NCI-H1930 (cell line): ENCODE results near the gene GRIA1.

Experiments
- DNase-seq, 2 experiments: peaks; one replicate each; lab custom pipeline; 2025; lab: John Stamatoyannopoulos, UW

The GRIA1 gene

DNA sequence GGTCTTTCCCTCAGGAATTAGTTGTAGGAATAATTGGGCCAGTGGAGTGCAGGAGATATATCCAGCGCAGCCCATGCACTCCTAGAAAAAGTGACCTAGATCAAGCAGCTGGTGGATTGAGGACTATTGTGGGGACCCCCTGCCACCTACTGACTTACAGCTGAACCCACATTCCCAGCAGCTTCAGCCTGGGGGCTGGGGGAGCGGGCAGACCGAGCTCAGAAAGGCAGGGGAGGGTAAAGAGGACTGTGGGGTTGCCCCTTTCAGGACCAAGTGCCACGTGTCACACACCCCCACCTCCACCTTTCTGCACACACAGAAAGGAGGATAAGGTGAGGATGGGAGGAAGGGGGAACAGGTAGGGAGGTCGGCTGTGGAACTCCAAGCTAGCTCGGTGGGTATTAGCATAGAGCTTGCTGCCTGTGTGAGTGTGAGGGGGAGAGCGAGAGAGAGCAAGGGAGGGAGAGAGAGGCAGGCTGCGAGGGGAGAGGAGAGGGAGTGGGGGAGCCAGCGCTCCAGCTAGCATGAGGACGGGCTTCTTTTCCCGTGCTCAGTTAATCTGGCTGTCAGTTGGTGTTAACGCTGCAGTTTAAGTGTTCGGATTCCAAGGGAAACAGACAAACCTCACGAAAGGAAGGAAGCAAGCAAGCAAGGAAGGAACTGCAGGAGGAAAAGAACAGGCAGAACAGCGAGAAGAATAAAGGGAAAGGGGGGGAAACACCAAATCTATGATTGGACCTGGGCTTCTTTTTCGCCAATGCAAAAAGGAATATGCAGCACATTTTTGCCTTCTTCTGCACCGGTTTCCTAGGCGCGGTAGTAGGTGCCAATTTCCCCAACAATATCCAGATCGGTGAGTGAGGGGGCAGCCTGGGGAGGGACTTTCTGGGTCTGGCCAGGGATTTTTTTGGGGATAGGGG lies at the start of gene GRIA1:
GRIA1 (plus strand) TSS at position 553 of the 920 bp plus-strand sequence.
- DNase-seq = no peak

DNA sequence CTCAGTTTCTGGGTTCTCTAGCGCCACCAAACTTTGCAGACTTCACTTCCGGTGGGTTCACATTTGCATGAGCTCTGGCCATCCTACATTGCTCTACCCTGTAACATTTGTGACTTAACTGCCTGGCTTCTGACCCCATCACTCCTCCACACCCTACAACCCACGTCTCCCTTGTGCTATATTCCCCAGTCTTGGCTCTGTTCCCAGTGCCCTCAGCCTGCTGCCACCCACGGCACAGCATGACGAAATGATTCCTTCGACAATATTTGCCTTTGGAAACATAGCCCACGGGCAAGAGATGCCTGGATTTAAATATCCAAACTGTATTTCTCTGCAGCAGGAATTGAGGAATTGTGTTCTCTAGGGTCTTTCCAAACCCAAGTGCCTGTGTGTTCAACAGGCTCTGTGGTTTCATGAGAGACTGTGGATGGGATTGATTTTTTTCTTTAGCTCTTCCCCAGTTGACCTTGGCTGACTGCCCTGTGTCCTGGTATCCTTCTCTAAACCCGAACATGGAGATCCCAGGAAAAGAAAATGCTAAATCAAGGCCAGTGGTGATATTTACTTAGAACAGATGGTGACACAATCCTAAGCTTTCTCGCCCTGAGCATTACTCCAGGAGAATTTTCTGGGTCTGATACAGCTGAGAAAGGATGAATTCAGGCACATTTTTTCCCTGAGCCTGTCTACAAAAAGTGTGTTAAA lies 44.4 kb upstream of the GRIA1 start:
- DNase-seq = no peak

DNA sequence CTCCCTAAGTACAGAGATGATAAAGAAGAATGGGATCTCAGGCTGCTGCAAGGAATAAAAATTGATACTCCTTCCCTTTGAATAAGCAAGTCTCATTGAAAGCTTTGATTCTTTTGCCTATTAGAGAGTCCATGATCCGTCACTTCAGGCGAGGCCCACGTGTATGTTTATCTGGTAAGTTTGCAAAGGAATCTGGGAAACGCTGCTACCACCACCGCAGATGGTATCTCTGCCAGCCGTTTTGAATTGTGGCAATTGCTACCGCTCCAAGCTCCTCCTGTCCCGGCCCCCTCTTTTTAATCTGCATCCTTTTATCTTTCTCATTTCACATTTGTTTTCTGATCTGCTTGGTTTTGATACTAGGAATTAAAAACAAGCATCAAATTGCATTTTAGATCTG lies 42.9 kb upstream of the GRIA1 start:
- DNase-seq = no peak

DNA sequence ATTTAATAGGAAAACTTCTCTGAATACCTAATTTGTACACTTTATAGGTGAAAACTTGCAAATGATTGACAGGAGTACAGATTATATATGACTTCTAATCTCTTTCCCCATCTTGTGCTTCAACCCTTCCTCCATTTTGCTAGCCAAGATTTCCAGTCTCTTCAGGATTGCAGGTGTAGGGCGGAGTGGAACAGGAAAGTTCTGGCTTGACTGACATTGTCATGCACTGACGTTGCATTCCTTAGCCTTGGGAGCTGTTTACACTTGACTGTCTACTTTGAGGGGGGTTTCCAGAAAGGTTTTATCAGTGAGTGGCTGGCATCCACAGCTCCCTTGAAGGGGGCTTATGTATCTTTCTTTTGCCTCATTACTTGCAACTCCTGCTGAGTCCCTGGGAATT lies 34.1 kb upstream of the GRIA1 start:
- DNase-seq = no peak

DNA sequence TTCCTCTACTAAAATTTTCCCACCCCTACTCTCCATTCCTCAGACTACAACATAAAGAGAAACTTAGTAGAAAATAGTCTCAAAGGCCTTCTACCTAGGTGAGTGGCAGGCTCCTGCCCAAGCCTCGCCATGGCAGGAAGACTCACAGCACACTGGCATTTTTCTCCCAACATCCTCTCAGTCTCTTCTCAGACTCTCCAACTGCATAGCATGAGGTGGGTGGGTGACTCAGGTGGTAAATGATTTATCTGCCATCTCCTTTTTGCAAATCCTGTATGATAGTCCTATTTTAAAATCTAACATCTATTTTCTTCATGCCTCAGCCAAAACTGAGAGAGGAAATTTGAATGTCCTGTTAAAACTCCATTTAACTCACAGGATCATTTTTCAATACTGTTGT lies 33.5 kb upstream of the GRIA1 start:
- no peak for DNase-seq

DNA sequence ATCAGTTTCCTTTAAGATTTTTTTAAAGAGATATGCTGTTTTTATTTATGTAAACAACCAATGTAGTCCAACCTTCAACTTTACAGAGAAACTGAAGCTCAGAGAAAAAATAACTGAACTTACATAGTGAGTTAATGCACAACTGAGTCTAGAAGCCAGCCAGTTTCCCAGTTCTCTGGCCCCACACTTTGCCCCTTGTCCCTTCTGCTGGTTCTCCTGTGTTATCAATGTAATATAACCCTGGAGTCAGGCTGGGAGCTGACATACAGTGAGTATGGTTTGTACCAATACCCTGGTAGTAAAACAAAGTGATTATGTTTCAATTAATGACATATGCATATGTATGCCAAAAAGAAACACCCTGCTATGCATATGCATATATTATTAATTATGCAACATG lies 32.2 kb upstream of the GRIA1 start:
- DNase-seq = no peak

DNA sequence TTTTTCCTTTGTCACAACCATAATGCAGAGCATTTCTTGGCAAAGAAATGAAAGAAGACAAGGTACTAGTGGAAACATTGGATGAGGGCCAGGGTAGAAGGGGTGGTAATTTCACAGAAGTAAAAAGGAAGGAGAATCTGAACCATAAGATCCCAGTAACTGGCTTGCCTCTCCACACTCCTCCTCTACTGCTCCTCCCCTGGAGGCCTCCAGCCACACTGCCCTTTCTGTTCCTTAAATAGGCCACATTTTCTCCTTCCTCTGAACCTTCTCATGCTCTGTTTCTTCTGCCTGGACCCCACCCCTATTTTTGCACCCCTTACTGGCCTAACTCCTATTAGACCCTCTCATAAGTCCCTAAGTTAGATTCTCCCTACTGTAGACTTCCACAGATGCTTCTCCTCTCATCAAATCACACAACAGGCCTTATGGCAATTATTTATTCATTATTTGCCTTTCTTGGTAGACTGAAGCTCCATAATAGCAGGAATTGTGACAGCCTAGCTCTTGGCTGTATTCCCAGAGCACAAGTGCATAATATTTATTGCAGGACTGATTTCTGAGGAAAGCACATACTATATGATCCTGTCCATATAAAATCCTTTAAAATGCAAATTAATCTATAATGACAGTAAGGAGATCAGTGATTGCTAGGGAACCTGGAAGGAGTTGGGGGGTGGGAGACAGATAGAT lies 31.3 kb upstream of the GRIA1 start:
- DNase-seq = no peak

DNA sequence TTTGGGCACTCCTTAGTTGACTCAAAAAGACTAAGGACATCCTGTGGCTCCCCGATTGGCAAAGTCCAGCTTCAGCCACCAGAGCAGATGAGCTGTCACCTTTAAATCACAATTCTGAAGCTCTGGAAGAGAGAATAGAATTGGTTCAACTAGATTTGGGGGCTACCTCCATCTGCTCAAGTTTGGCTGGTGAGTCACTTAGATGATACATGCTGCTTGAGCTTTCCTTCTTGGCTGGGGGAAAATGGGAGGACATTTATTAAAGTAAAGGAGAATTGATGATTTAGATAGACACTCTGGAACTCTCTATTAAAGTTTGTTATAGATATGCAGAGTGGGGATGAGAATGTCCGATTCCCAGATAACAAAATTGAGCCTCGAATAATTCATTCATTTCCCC lies 30.0 kb upstream of the GRIA1 start:
- DNase-seq = no peak

DNA sequence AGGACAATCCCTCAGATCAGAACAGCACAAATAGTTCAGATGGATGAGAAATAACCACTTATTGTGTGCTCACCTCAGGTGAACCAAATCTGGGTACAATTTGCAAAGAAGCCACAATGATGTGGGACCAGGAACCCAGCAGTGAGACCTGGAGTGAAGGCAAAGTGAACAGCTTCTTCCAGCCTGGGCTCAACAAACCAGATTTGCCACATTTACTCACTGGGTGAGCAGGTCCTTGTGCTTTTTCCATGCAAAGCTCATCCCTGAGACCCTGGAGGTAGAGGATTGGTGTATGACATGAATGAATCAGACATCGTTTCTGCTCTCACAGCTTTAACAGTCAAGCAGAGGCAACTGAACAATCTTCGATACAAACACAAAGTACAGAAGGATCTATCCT lies 29.1 kb upstream of the GRIA1 start:
- no peak for DNase-seq

DNA sequence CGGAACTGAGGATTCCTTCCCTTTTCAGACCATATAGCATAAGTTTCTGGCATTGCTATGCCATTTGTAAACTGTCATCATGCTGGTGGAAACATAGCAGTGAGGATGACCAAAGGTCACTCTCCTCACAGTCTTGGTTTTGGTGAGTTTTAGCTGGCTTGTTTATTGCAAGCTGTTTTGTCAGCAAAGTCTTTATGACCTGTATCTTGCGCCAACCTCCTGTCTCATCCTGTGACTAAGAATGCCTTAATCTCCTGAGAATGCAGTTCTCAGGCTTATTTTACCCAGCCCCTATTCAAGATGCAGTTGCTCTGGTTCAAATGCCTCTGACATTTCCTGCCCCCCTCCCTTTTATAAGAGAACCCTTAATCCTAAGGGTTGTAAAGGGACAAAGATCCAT lies 26.7 kb upstream of the GRIA1 start:
- DNase-seq = no peak

DNA sequence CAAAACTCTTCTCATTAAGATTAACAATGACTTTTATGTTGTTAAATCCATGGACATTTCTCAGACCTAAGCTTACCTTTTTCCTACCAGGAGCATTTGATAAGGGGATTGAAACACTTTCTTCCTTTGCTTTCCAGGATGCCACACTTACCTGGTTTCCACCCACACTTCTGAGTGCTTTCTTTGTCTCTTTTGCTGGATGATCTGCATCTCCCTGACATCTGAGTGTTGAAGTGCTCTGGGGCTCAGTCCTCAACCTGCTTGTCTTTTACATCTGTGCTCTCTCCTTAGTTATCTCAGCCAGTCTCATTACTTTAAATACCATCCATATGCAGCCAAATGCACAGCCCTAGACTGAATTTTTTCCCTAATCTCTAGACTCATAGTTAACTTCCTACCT lies 22.9 kb upstream of the GRIA1 start:
- DNase-seq = no peak

DNA sequence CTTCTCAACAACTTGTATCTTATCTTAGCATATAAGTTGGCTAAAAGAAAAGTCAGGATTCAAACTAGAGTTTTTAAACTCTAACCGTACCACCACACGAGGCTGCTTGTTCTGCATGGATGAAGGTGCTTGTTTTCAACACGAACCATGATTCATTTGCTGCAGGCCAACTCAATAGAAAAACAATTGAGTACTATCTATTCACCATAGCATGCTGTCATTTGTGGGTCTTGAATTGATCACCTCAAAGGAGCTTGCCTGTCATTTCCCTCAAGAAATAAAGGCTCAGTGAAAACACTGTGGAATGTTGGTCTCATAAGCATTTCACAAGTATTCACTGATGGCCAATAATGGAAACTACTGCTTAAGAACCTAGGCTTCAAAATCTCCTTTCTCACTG lies 21.0 kb upstream of the GRIA1 start:
- no peak for DNase-seq

DNA sequence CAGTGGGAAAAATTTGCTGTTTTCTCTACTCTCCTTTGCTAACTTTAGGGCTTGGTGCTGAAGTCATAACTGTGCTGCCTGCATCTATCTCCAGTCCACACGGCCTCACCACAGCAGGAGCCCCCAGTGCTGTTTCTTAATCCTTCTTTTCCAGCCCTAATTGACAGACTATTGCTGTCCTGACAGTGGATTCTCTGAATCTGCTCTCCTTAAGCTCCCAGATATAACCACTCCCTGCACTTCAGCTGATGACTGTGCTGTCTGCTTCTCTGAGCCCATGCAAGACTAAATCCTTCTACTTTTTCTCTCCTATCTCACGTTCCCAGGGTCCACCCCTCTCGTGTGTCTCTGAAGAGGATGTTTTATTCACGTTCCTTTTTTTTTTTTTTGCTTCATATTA lies 19.7 kb upstream of the GRIA1 start:
- DNase-seq = no peak

DNA sequence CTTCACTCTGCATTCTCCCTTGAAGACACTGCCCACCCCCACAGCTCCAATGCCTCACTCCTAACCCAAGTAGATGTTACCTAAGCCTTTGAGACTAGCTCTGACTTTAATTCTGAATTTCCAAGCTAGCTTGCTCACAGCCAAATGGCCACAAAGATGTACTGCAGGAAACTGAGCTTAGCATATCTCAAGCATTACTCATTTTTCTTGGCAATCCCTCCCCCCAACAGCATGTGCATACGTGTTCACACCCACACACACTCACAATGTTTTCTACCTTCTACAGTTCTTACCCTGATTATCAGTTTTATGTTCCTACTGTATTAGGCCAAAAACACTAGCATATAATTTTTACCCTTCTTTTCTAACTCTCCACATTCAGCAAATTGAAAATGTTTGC lies 13.7 kb upstream of the GRIA1 start:
- no peak for DNase-seq

DNA sequence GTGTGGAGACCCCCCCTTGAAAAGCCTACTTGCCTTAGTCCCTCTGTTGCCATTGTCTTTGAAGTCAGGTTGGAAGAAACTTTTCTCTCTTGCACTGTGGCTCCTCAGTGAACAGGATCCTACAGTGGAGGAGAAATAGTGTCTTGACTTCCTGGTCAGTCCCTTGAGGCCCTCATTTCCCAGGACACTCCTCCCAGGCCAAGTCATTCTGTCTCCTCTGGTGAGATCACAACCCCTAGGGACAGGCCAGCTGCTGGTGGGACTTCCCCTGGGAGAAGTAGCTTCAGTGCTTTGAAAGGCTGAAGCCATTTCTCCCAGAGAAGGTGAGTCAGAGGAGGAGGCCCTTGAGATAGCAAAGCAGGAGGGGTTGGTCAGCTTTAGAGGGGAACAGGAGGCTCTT lies 10.1 kb upstream of the GRIA1 start:
- DNase-seq = no peak

DNA sequence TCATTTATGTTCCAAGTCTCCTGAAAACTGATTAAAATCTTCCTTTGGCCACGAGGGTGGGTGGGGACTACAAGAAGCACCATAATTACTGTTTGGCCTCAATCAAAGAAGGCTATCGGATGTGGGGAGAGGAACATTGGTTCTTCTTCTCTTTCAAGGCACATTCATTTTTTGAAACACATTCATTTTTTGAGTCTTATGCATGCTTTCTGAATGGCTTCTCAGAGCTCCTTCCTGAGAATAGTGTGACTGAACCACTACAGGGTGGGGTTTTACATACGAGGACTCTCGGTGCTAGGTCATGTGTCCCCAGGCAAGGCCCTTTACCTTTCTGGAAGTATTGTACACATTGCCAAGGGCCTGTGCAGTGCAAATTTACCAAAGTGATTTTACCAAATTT lies 7.0 kb upstream of the GRIA1 start:
- no peak for DNase-seq

DNA sequence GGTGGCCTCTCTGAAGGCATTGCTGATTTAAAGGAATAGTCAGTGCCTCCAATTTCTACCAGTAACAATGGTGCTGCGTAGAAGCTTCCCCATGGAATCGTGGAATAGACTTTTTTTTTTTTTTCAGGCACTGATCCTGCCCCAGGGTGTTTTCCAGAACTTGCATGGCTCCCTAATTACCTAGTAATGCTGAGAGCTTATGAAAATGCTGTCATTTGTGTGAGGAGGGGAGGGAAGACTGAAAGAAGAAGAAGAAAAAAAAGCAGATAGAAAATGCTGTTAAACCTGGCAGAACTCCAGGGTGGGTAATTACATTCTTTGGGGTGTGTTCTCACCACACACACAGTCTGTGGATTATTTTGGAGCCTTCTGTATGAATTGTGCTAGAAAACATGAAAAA lies 4.8 kb upstream of the GRIA1 start:
- no peak for DNase-seq

DNA sequence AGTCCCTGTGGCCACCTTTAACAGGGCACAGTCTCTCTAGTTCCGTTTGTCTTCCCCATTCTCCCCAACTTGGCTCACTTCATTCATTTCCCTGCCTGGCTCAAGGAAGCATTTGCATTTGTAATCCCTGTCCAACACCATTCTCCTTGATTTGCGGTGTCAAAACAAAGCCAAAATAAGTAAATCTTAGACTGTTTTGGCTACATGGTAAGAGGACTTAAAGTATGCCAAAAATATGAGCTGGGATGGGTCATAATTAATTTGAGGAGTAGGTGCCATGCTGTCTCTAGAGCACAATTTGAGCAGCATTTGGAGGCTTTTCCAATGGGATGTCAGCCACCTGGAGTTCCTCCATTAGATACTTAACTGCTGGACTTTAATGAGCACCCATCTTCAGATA lies 3.7 kb upstream of the GRIA1 start:
- no peak for DNase-seq

DNA sequence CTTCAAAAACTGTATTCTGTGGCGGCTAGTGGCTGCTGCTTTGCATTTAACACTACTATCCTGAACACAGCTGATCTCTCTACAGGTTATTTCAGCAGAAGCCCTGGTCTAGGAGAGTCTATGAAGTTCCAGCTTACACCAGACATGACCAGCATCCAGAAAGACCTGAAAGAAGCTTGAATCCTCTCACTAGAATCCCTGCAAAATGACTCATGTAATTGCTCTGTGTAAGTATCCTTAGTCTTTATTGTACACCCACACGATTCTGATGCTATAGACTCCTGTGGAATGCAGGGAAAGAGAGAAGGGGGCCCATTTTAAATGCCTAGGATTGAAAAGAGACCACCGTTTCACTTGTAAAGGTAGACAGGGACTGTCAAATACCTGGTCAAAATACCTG lies 859 bp upstream of the GRIA1 start:
- DNase-seq = no peak

DNA sequence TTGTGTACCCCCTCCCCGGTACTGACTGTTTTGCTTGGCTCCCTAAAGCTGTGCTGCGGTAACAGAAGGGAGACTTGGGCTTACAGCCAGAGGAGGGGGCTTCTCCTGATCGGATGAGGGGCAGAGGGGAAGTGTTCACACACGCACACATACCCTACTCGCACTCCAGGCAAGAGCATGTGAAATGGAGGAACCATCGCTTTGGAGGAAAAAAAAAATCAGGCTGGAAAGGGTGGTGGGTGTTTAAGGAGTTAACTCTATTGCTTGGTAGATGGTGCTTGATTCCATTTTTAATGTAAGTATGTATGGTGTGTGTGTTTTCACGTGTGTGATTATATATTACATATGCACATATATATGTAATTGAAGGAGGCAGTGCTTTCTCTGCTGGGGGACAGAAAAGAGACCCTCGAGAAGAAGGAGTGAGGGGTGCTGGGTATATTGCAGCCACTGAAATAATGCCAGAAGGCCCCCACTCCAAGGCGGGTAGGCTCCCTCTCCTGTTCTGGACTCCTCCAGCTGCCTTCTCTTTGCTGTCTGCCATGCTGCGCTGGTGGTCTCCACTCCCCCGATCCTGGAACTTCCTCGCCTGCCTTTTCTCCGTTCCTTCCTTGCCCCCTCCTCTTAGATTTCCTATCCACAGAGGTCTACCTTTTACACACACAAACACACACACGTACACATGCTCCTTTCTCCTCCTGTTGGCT lies 721 bp downstream of the GRIA1 start:
- DNase-seq = no peak

DNA sequence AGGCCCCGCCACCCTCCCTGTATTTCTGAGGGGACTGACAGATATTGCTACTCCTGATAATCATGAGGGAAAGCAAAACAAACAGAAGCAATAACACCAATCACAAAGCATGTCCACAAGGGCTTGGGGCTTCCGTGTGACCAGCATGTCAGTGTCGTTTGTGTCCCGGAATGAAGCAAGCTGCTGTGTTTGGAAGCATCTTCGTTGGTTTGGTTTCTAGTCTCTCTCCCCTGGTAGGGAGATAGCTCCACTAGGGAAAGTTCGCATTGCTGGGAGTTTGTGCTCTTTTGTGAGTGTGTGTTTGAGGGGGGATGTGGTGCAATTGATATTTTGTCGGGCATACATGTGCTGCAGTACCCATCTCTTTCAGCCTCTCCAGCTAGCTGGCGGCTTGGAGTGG lies 1.4 kb downstream of the GRIA1 start:
- no peak for DNase-seq

DNA sequence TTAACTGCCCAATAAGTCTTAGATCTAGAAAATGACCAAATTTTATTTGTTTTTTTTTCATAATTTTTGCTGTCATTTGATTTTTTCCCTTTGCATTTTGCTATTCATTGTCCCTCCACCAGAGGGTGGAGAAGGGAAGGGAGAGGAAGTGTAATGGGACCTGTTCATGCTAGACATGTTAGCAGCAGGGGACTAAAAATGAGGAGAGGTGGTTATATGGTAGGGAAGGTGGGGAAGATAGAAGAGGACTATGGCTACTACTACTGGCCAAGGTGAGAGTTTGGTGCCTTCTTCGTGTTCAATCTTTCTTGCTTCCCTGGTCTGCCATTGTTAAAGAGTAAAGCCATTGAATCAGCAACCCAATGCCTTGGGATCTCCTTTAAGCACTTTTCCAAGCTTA lies 6.4 kb downstream of the GRIA1 start:
- DNase-seq = no peak
